GM19025 (cell line): ENCODE results near the gene MYBBP1A.
"Not testable (repeated sequence)": the region's sequence is repeated elsewhere in the genome, so short reads cannot be mapped to it uniquely, and the experiment has no call there.

Experiments
- ATAC-seq: cut with Tn5 transposase; IDR thresholded peaks from one replicate; pipeline ENCODE4 v1.9.1; 2021; ENCODE audit warnings: mild to moderate bottlenecking, low read depth, moderate library complexity; ENCODE audit not compliant: unreplicated experiment

MYBBP1A gene

GRCh38 chr17:4554997-4555799 is at the start of gene MYBBP1A:
TSS of gene MYBBP1A (minus strand) at chr17:4555384. CDS start at chr17:4555324, 60 bp downstream.
- ATAC-seq, result peak; percentile 89

GRCh38 chr17:4604736-4605135 is 49.6 kb upstream of the MYBBP1A start:
- not testable (repeated sequence) for ATAC-seq

GRCh38 chr17:4604111-4604644 is 49.0 kb upstream of the MYBBP1A start:
- ATAC-seq, result no peak

GRCh38 chr17:4602041-4602440 is 46.9 kb upstream of the MYBBP1A start:
- no peak for ATAC-seq

- no peak for ATAC-seq
Measured at GRCh38 chr17:4601326-4601725, 46.1 kb upstream of the MYBBP1A start.

- ATAC-seq, result no peak
Measured at GRCh38 chr17:4600563-4600962, 45.4 kb upstream of the MYBBP1A start.

- ATAC-seq, result no peak
Measured at GRCh38 chr17:4599505-4600281, 44.5 kb upstream of the MYBBP1A start.

GRCh38 chr17:4598776-4599504 is 43.8 kb upstream of the MYBBP1A start:
- ATAC-seq, result no peak

- no peak for ATAC-seq
Measured at GRCh38 chr17:4597975-4598374, 42.8 kb upstream of the MYBBP1A start.

GRCh38 chr17:4596636-4597380 is 41.6 kb upstream of the MYBBP1A start:
- no peak for ATAC-seq

- ATAC-seq, result not testable (repeated sequence)
Measured at GRCh38 chr17:4595685-4596342, 40.6 kb upstream of the MYBBP1A start.

GRCh38 chr17:4594931-4595684 is 39.9 kb upstream of the MYBBP1A start:
- no peak for ATAC-seq

GRCh38 chr17:4594406-4594805 is 39.2 kb upstream of the MYBBP1A start:
- no peak for ATAC-seq

- ATAC-seq, result no peak
Measured at GRCh38 chr17:4593021-4593421, 37.8 kb upstream of the MYBBP1A start.

- ATAC-seq, result no peak
Measured at GRCh38 chr17:4592240-4593005, 37.2 kb upstream of the MYBBP1A start.

GRCh38 chr17:4591529-4591928 is 36.3 kb upstream of the MYBBP1A start:
- ATAC-seq, result no peak

GRCh38 chr17:4590981-4591453 is 35.8 kb upstream of the MYBBP1A start:
- ATAC-seq, result no peak

GRCh38 chr17:4590042-4590441 is 34.9 kb upstream of the MYBBP1A start:
- not testable (repeated sequence) for ATAC-seq
